NCI-H146 treated with DMSO at 0.1 percent for 48 hours (cell line): ENCODE results near the gene PCSK2.
A peak's percentile ranks its signal among the peaks of the same experiment; 100 is the strongest.

Experiments used
- DNase-seq: peaks from one replicate; lab custom pipeline; 2025; ENCODE audit not compliant: unreplicated experiment; lab: John Stamatoyannopoulos, UW

PCSK2 gene

GRCh38 chr20:17470521-17470920 is 243.7 kb downstream of the PCSK2 start:
- DNase-seq, result no peak

- no peak for DNase-seq
Measured at GRCh38 chr20:17470973-17471372, 244.1 kb downstream of the PCSK2 start.

GRCh38 chr20:17471606-17472187 is 244.9 kb downstream of the PCSK2 start:
- peak; percentile 61 for DNase-seq

- no peak for DNase-seq
Measured at GRCh38 chr20:17473659-17474058, 246.8 kb downstream of the PCSK2 start.

GRCh38 chr20:17479063-17479657 is 252.3 kb downstream of the PCSK2 start:
- no peak for DNase-seq

GRCh38 chr20:17480696-17481095 is 253.9 kb downstream of the PCSK2 start:
- DNase-seq, result no peak

- DNase-seq, result no peak
Measured at GRCh38 chr20:17481661-17482060, 254.8 kb downstream of the PCSK2 start.

- no peak for DNase-seq
Measured at GRCh38 chr20:17482536-17482935, 255.7 kb downstream of the PCSK2 start.

GRCh38 chr20:17485017-17485416 is 258.2 kb downstream of the PCSK2 start:
- no peak for DNase-seq

- no peak for DNase-seq
Measured at GRCh38 chr20:17488916-17489600, 262.2 kb downstream of the PCSK2 start.

GRCh38 chr20:17490501-17490900 is 263.7 kb downstream of the PCSK2 start:
- no peak for DNase-seq

- no peak for DNase-seq
Measured at GRCh38 chr20:17491041-17491440, 264.2 kb downstream of the PCSK2 start.

- DNase-seq, result no peak
Measured at GRCh38 chr20:17491488-17491887, 264.6 kb downstream of the PCSK2 start.

GRCh38 chr20:17493173-17493572 is 266.3 kb downstream of the PCSK2 start:
- no peak for DNase-seq

- no peak for DNase-seq
Measured at GRCh38 chr20:17494201-17494600, 267.4 kb downstream of the PCSK2 start.

- DNase-seq, result peak; percentile 25
Measured at GRCh38 chr20:17495826-17496225, 269.0 kb downstream of the PCSK2 start.

- DNase-seq, result no peak
Measured at GRCh38 chr20:17497821-17498580, 271.2 kb downstream of the PCSK2 start.

GRCh38 chr20:17498641-17499040 is 271.8 kb downstream of the PCSK2 start:
- no peak for DNase-seq

GRCh38 chr20:17499041-17499440 is 272.2 kb downstream of the PCSK2 start:
- no peak for DNase-seq

- DNase-seq, result no peak
Measured at GRCh38 chr20:17500271-17500670, 273.4 kb downstream of the PCSK2 start.

GRCh38 chr20:17500826-17501225 is 274.0 kb downstream of the PCSK2 start:
- DNase-seq, result no peak

GRCh38 chr20:17501701-17502100 is 274.9 kb downstream of the PCSK2 start:
- DNase-seq, result no peak
